Measurements from ENCODE around the gene STXBP6. TPM values are rescaled to one million over a fixed set of nuclear protein-coding genes. Genes with fewer than 3 reads are reported as not detected.
"Not testable (repeated sequence)": the region's sequence is repeated elsewhere in the genome, so short reads cannot be mapped to it uniquely, and the experiment has no call there.

STXBP6 gene
- total RNA-seq, 2 experiments from 2014 or later, result not detected

GRCh38 chr14:24976602-24977001 lies 73.3 kb downstream of the STXBP6 start:
- no peak overlapping the region for H3K27ac Mint-ChIP-seq
- no peaks in the 10 kb centered on the region for H3K9me3 Mint-ChIP-seq (ENCODE audit: low read depth)
- CTCF ChIA-PET, result interaction anchor here (0.6 kb wide), 1 partner anchor 473 kb away, joined by 3 read pairs; no protein-coding TSS in a partner anchor
- H3K27me3 Mint-ChIP-seq, result peaks cover 7% of the 10 kb centered on the region
- H3K36me3 Mint-ChIP-seq (ENCODE audit: low read depth), result no peaks in the 10 kb centered on the region
- DNase-seq, result no peak
- intact Hi-C loops (cut with DNase I, micrococcal nuclease), result no loop called here
- POLR2A ChIA-PET, result no interaction called here
- no peaks in the 10 kb centered on the region for H3K4me1 Mint-ChIP-seq
- H3K4me3 Mint-ChIP-seq, result no peak overlapping the region
- no peak for ATAC-seq

GRCh38 chr14:24975393-24975792 lies 74.6 kb downstream of the STXBP6 start:
- Mint-ChIP-seq H3K4me1 (no peaks in the 10 kb centered on the region), H3K4me3 (no peak overlapping the region), H3K9me3 (ENCODE audit: low read depth) (no peaks in the 10 kb centered on the region), H3K36me3 (ENCODE audit: low read depth) (no peaks in the 10 kb centered on the region), H3K27me3 (peaks cover 9% of the 10 kb centered on the region), H3K27ac (no peak overlapping the region)
- DNase-seq (no peak), ATAC-seq (no peak)
- ChIA-PET POLR2A (no interaction called here), CTCF (no interaction called here)
- intact Hi-C loops (cut with DNase I, micrococcal nuclease), result no loop called here

- no peaks in the 10 kb centered on the region for H3K36me3 Mint-ChIP-seq (ENCODE audit: low read depth)
- H3K27me3 Mint-ChIP-seq, result peaks cover 9% of the 10 kb centered on the region
- no peak overlapping the region for H3K4me3 Mint-ChIP-seq
- DNase-seq (no peak), ATAC-seq (no peak)
- H3K4me1 Mint-ChIP-seq, result no peaks in the 10 kb centered on the region
- H3K9me3 Mint-ChIP-seq (ENCODE audit: low read depth), result no peaks in the 10 kb centered on the region
- ChIA-PET POLR2A (no interaction called here), CTCF (no interaction called here)
- H3K27ac Mint-ChIP-seq, result no peak overlapping the region
- intact Hi-C loops (cut with DNase I, micrococcal nuclease), result no loop called here
Observed at GRCh38 chr14:24974591-24975374, 75.2 kb downstream of the STXBP6 start.

- Mint-ChIP-seq H3K4me1 (no peaks in the 10 kb centered on the region), H3K4me3 (no peak overlapping the region), H3K9me3 (ENCODE audit: low read depth) (no peaks in the 10 kb centered on the region), H3K27ac (no peak overlapping the region), H3K36me3 (ENCODE audit: low read depth) (no peaks in the 10 kb centered on the region), H3K27me3 (peaks cover 5% of the 10 kb centered on the region)
- ATAC-seq (no peak), DNase-seq (no peak)
- CTCF ChIA-PET, result interaction anchor here (1.8 kb wide), 1 partner anchor 17 kb away, joined by 4 read pairs; no protein-coding TSS in a partner anchor
- POLR2A ChIA-PET, result no interaction called here
- intact Hi-C loops (cut with DNase I, micrococcal nuclease), result no loop called here
Observed at GRCh38 chr14:24972844-24973243, 77.1 kb downstream of the STXBP6 start.

GRCh38 chr14:24971255-24971654 lies 78.7 kb downstream of the STXBP6 start:
- Mint-ChIP-seq H3K27me3 (peaks cover 7% of the 10 kb centered on the region), H3K4me3 (no peak overlapping the region), H3K36me3 (ENCODE audit: low read depth) (no peaks in the 10 kb centered on the region), H3K27ac (no peak overlapping the region), H3K9me3 (ENCODE audit: low read depth) (no peaks in the 10 kb centered on the region), H3K4me1 (no peaks in the 10 kb centered on the region)
- ChIA-PET POLR2A (no interaction called here), CTCF (no interaction called here)
- DNase-seq, result no peak
- intact Hi-C loops (cut with DNase I, micrococcal nuclease), result no loop called here
- no peak for ATAC-seq

GRCh38 chr14:24966579-24966964 lies 83.4 kb downstream of the STXBP6 start:
- no peak overlapping the region for H3K27ac Mint-ChIP-seq
- DNase-seq (no peak), ATAC-seq (no peak)
- H3K27me3 Mint-ChIP-seq, result peaks cover 6% of the 10 kb centered on the region
- ChIA-PET CTCF (no interaction called here), POLR2A (no interaction called here)
- no peak overlapping the region for H3K4me3 Mint-ChIP-seq
- intact Hi-C loops (cut with DNase I, micrococcal nuclease), result no loop called here
- H3K36me3 Mint-ChIP-seq (ENCODE audit: low read depth), result no peaks in the 10 kb centered on the region
- no peaks in the 10 kb centered on the region for H3K4me1 Mint-ChIP-seq
- no peaks in the 10 kb centered on the region for H3K9me3 Mint-ChIP-seq (ENCODE audit: low read depth)

GRCh38 chr14:24965934-24966578 lies 83.9 kb downstream of the STXBP6 start:
- Mint-ChIP-seq H3K9me3 (ENCODE audit: low read depth) (no peaks in the 10 kb centered on the region), H3K4me3 (no peak overlapping the region), H3K4me1 (no peaks in the 10 kb centered on the region), H3K27me3 (peaks cover 4% of the 10 kb centered on the region), H3K36me3 (ENCODE audit: low read depth) (no peaks in the 10 kb centered on the region), H3K27ac (no peak overlapping the region)
- POLR2A ChIA-PET, result no interaction called here
- CTCF ChIA-PET, result no interaction called here
- DNase-seq (no peak), ATAC-seq (no peak)
- intact Hi-C loops (cut with DNase I, micrococcal nuclease), result no loop called here

GRCh38 chr14:24965578-24965933 lies 84.4 kb downstream of the STXBP6 start:
- intact Hi-C loops (cut with DNase I, micrococcal nuclease), result no loop called here
- ChIA-PET CTCF (no interaction called here), POLR2A (no interaction called here)
- Mint-ChIP-seq H3K27me3 (peaks cover 7% of the 10 kb centered on the region), H3K27ac (no peak overlapping the region), H3K4me1 (no peaks in the 10 kb centered on the region), H3K9me3 (ENCODE audit: low read depth) (no peaks in the 10 kb centered on the region), H3K36me3 (ENCODE audit: low read depth) (no peaks in the 10 kb centered on the region), H3K4me3 (no peak overlapping the region)
- DNase-seq (no peak), ATAC-seq (no peak)

GRCh38 chr14:24964591-24964990 lies 85.4 kb downstream of the STXBP6 start:
- Mint-ChIP-seq H3K4me3 (no peak overlapping the region), H3K27me3 (peaks cover 7% of the 10 kb centered on the region), H3K27ac (no peak overlapping the region), H3K4me1 (no peaks in the 10 kb centered on the region), H3K36me3 (ENCODE audit: low read depth) (no peaks in the 10 kb centered on the region), H3K9me3 (ENCODE audit: low read depth) (no peaks in the 10 kb centered on the region)
- intact Hi-C loops (cut with DNase I, micrococcal nuclease), result no loop called here
- DNase-seq (no peak), ATAC-seq (no peak)
- ChIA-PET POLR2A (no interaction called here), CTCF (interaction anchor here (0.6 to 0.9 kb wide), 2 partner anchors 28 to 158 kb away, joined by 3 read pairs; no protein-coding TSS in a partner anchor)

- ChIA-PET CTCF (interaction anchor here (0.6 to 0.9 kb wide), 2 partner anchors 28 to 158 kb away, joined by 3 read pairs; no protein-coding TSS in a partner anchor), POLR2A (no interaction called here)
- Mint-ChIP-seq H3K4me1 (no peaks in the 10 kb centered on the region), H3K9me3 (ENCODE audit: low read depth) (no peaks in the 10 kb centered on the region), H3K27me3 (peaks cover 7% of the 10 kb centered on the region), H3K36me3 (ENCODE audit: low read depth) (no peaks in the 10 kb centered on the region), H3K4me3 (no peak overlapping the region), H3K27ac (no peak overlapping the region)
- DNase-seq, result no peak
- intact Hi-C loops (cut with DNase I, micrococcal nuclease), result no loop called here
- no peak for ATAC-seq
Observed at GRCh38 chr14:24964048-24964447, 85.9 kb downstream of the STXBP6 start.

- H3K36me3 Mint-ChIP-seq (ENCODE audit: low read depth); H3K4me1 Mint-ChIP-seq; intact Hi-C loops (cut with DNase I, micrococcal nuclease); ATAC-seq; H3K27me3 Mint-ChIP-seq; DNase-seq; CTCF ChIA-PET; H3K9me3 Mint-ChIP-seq (ENCODE audit: low read depth); H3K4me3 Mint-ChIP-seq; POLR2A ChIA-PET; H3K27ac Mint-ChIP-seq: not testable (repeated sequence)
Observed at GRCh38 chr14:24962118-24962517, 87.8 kb downstream of the STXBP6 start.

- ChIA-PET POLR2A (interaction anchor here (0.7 kb wide), 1 partner anchor 34 kb away, joined by 3 read pairs; no protein-coding TSS in a partner anchor), CTCF (no interaction called here)
- Mint-ChIP-seq H3K9me3 (ENCODE audit: low read depth) (no peaks in the 10 kb centered on the region), H3K36me3 (ENCODE audit: low read depth) (no peaks in the 10 kb centered on the region), H3K27ac (no peak overlapping the region), H3K27me3 (peaks cover 5% of the 10 kb centered on the region), H3K4me1 (no peaks in the 10 kb centered on the region), H3K4me3 (no peak overlapping the region)
- ATAC-seq (no peak), DNase-seq (no peak)
- intact Hi-C loops (cut with DNase I, micrococcal nuclease), result no loop called here
Observed at GRCh38 chr14:24960816-24961215, 89.1 kb downstream of the STXBP6 start.

All from activated CD4-positive, alpha-beta T cell treated with anti-CD3 and anti-CD28 coated beads for 36 hours (primary cell).